HCT116 (cell line): Measurements from ENCODE around the gene OR10P1. TPM values are rescaled to one million over a fixed set of nuclear protein-coding genes. Genes with fewer than 3 reads are reported as not detected.

Source experiments
- ATAC-seq: fragments of 200-7000 bp; cut with Tn5 transposase; 2 replicates; pipeline ENCODE4 v1.9.1; 2020; ENCODE audit warnings: mild to moderate bottlenecking, moderate library complexity
- BruUV-seq: library from RNA; stranded (reverse); fragments of 400-500 nt; replicated peaks from 2 replicates; lab custom pipeline; 2021; lab: Mats Ljungman, UMichigan
- CTCF ChIA-PET: fragments of 300-600 bp; sonication (Branson Sonifier 250); formaldehyde crosslinking; loops from one replicate; lab custom pipeline; 2021; ENCODE audit warnings: antibody characterized with exemption; lab: Charles Lee
- POLR2A ChIA-PET: fragments of 300-600, 350-600 bp; sonication (Branson Sonifier 250); formaldehyde crosslinking; loops from one replicate; lab custom pipeline; 2021; ENCODE audit warnings: antibody characterized with exemption; lab: Charles Lee
- RAD21 ChIA-PET, 2 experiments: fragments of 300-600 bp; sonication (Branson Sonifier 250); formaldehyde crosslinking; loops; one replicate each; lab custom pipeline; 2023; ENCODE audit warnings: low total read pairs in 2 of 2; ENCODE audit not compliant: uncharacterized antibody in 2 of 2, unreplicated experiment in 2 of 2, low non-redundant PET in 1 of 2; lab: Charles Lee
- DNase-seq: peaks from one replicate; pipeline ENCODE4 v3.0.0-alpha.2; 2010; ENCODE audit warnings: low read depth, low spot score
- H2AFZ ChIP-seq: fragments of 200-600 bp; shearing (Covaris generic), sonication (generic); 2 replicates; pipeline ENCODE4 v1.6.1; 2017; ENCODE audit warnings: low read depth, mixed run types, mixed read lengths, antibody characterized with exemption, low read length; ENCODE audit not compliant: poor library complexity, severe bottlenecking
- H3K27ac ChIP-seq: 2 replicates; pipeline ENCODE4 v1.5.1; 2012; ENCODE audit warnings: low read depth, low read length
- H3K27me3 ChIP-seq: fragments of 200-600 bp; sonication (generic); 2 replicates; pipeline ENCODE4 v1.6.1; 2016; ENCODE audit warnings: mixed run types, low read length, mixed read lengths; ENCODE audit not compliant: insufficient read depth
- H3K36me3 ChIP-seq, 2 experiments: fragments of 200-500 bp in 1 of 2; fragments of 200-600 bp in 1 of 2; sonication (Bioruptor generic) in 1 of 2; sonication (generic) in 1 of 2; 2 replicates each; pipeline versions ENCODE4 v1.5.1 to v1.6.1; 2014 to 2016; ENCODE audit warnings: low read length in 2 of 2, inconsistent platforms in 1 of 2, mixed read lengths in 1 of 2, mixed run types in 1 of 2; ENCODE audit not compliant: insufficient read depth in 2 of 2, control insufficient read depth in 1 of 2
- H3K4me1 ChIP-seq, 2 experiments: fragments of 200-600 bp in 1 of 2; sonication (generic) in 1 of 2; 2 replicates each; pipeline versions ENCODE4 v1.5.1 to v1.6.1; 2012 to 2017; ENCODE audit warnings: low read length in 2 of 2, inconsistent platforms in 1 of 2, mild to moderate bottlenecking in 1 of 2, mixed read lengths in 1 of 2, mixed run types in 1 of 2, moderate library complexity in 1 of 2; ENCODE audit not compliant: insufficient read depth in 2 of 2, control insufficient read depth in 1 of 2
- H3K4me2 ChIP-seq: fragments of 200-600 bp; sonication (generic); 2 replicates; pipeline ENCODE4 v1.6.1; 2017; ENCODE audit warnings: mixed run types, low read length, mixed read lengths
- H3K4me3 ChIP-seq, 2 experiments: fragments of 200-600 bp in 1 of 2; sonication (generic) in 1 of 2; replicated peaks in 1 of 2; 2 replicates each; pipeline ENCODE4 v1.5.1; 2011 to 2016; ENCODE audit warnings: low read length in 2 of 2, control low read depth in 1 of 2, low read depth in 1 of 2, mild to moderate bottlenecking in 1 of 2, mixed read lengths in 1 of 2, mixed run types in 1 of 2
- H3K79me2 ChIP-seq: fragments of 200-600 bp; sonication (generic); 2 replicates; pipeline ENCODE4 v1.6.1; 2017; ENCODE audit warnings: mild to moderate bottlenecking, mixed run types, low read length, moderate library complexity, mixed read lengths; ENCODE audit not compliant: insufficient read depth
- H3K9ac ChIP-seq: fragments of 200-600 bp; sonication (generic); 2 replicates; pipeline ENCODE4 v1.6.1; 2016; ENCODE audit warnings: low read length, mixed read lengths
- H3K9me2 ChIP-seq: fragments of 200-600 bp; sonication (generic), shearing (Covaris generic); 2 replicates; pipeline ENCODE4 v1.6.1; 2017; ENCODE audit warnings: mixed run types, mild to moderate bottlenecking, moderate library complexity; ENCODE audit not compliant: insufficient read depth
- H3K9me3 ChIP-seq, 2 experiments: fragments of 200-500 bp in 1 of 2; fragments of 200-600 bp in 1 of 2; sonication (Bioruptor generic) in 1 of 2; sonication (generic) in 1 of 2; 2 replicates each; pipeline ENCODE4 v1.6.1; 2014 to 2017; ENCODE audit warnings: low read length in 2 of 2, mixed read lengths in 2 of 2, inconsistent platforms in 1 of 2, low read depth in 1 of 2, mild to moderate bottlenecking in 1 of 2, mixed run types in 1 of 2, moderate library complexity in 1 of 2; ENCODE audit not compliant: control insufficient read depth in 1 of 2, insufficient read depth in 1 of 2
- H4K20me1 ChIP-seq: fragments of 200-600 bp; sonication (generic), shearing (Covaris generic); 2 replicates; pipeline ENCODE4 v1.6.1; 2017; ENCODE audit warnings: mixed run types, mild to moderate bottlenecking, moderate library complexity; ENCODE audit not compliant: insufficient read depth
- ATF3 ChIP-seq: IDR thresholded peaks from 2 replicates; pipeline ENCODE4 v1.6.1; 2012
- CBX3 ChIP-seq: IDR thresholded peaks from 2 replicates; pipeline ENCODE4 v1.6.1; 2012; ENCODE audit warnings: low read depth
- CEBPB ChIP-seq: IDR thresholded peaks from 2 replicates; pipeline ENCODE4 v1.6.1; 2012; ENCODE audit warnings: low read depth
- EGR1 ChIP-seq: IDR thresholded peaks from 2 replicates; pipeline ENCODE4 v1.6.1; 2012; ENCODE audit warnings: low read depth
- ELF1 ChIP-seq: IDR thresholded peaks from 2 replicates; pipeline ENCODE4 v1.6.1; 2012; ENCODE audit warnings: low read depth, borderline replicate concordance
- EZH2 ChIP-seq: fragments of 200-600 bp; sonication (generic); IDR thresholded peaks from 2 replicates; pipeline ENCODE4 v1.6.1; 2017; ENCODE audit warnings: antibody characterized with exemption, mixed run types
- EZH2phosphoT487 ChIP-seq: fragments of 200-600 bp; IDR thresholded peaks from 2 replicates; pipeline ENCODE4 v1.6.1; 2018; ENCODE audit warnings: antibody characterized with exemption, borderline replicate concordance
- FOSL1 ChIP-seq: IDR thresholded peaks from 2 replicates; pipeline ENCODE4 v1.6.1; 2012; ENCODE audit warnings: low read depth
- JUND ChIP-seq: IDR thresholded peaks from 2 replicates; pipeline ENCODE4 v1.6.1; 2012
- POLR2A ChIP-seq: IDR thresholded peaks from 2 replicates; pipeline ENCODE4 v1.7.0; 2011; ENCODE audit warnings: borderline replicate concordance; ENCODE audit not compliant: insufficient read depth, insufficient read length; ENCODE audit errors: extremely low read depth
- POLR2AphosphoS5 ChIP-seq: IDR thresholded peaks from 2 replicates; pipeline ENCODE4 v1.6.1; 2011; ENCODE audit warnings: mild to moderate bottlenecking, low read depth, low read length, moderate library complexity
- RAD21 ChIP-seq: IDR thresholded peaks from 2 replicates; pipeline ENCODE4 v1.6.1; 2012; ENCODE audit warnings: low read depth, mild to moderate bottlenecking
- SIN3A ChIP-seq: IDR thresholded peaks from 2 replicates; pipeline ENCODE4 v1.6.1; 2012; ENCODE audit warnings: low read depth
- SP1 ChIP-seq: IDR thresholded peaks from 2 replicates; pipeline ENCODE4 v1.6.1; 2012; ENCODE audit warnings: low read depth
- SRF ChIP-seq: IDR thresholded peaks from 2 replicates; pipeline ENCODE4 v1.6.1; 2012; ENCODE audit warnings: low read depth
- TCF7L2 ChIP-seq: IDR thresholded peaks from 2 replicates; pipeline ENCODE4 v1.7.0; 2011; ENCODE audit warnings: borderline replicate concordance, inconsistent platforms; ENCODE audit not compliant: insufficient read depth, insufficient read length; ENCODE audit errors: extremely low read depth
- YY1 ChIP-seq: IDR thresholded peaks from 2 replicates; pipeline ENCODE4 v1.6.1; 2011; ENCODE audit warnings: low read length, low read depth, moderate library complexity, mild to moderate bottlenecking; ENCODE audit not compliant: insufficient replicate concordance; ENCODE audit errors: extremely low read depth
- ZFX ChIP-seq: fragments of 450-650 bp; IDR thresholded peaks from 2 replicates; pipeline ENCODE4 v1.6.1; 2017
- ZNF274 ChIP-seq: fragments of 200-500 bp; sonication (Bioruptor generic); IDR thresholded peaks from 2 replicates; pipeline ENCODE4 v1.6.1; 2014; ENCODE audit warnings: mild to moderate bottlenecking, low read depth, low read length, inconsistent platforms
- intact Hi-C: fragments of 100-400 bp; cut with micrococcal nuclease; formaldehyde crosslinking; loops from 2 replicates; pipeline ENCODE4 v1.10.0; 2022
- total RNA-seq: library from RNA; stranded (reverse); gene quantifications from one replicate; pipeline ENCODE4 v1.2.1, GENCODE V29; 2021; ENCODE audit not compliant: unreplicated experiment
- TF ChIP-seq, protein P1 (sequence below), 3 experiments: fragments of 200-600 bp in 1 of 3; sonication (generic) in 1 of 3; IDR thresholded peaks in 2 of 3; conservative IDR thresholded peaks in 1 of 3; 2 replicates each; pipeline ENCODE4 v1.5.1; 2012 to 2017; ENCODE audit warnings: low read depth in 2 of 3, low read length in 2 of 3, antibody characterized with exemption in 1 of 3, borderline replicate concordance in 1 of 3, control low read depth in 1 of 3, mild to moderate bottlenecking in 1 of 3, mixed read lengths in 1 of 3, mixed run types in 1 of 3, moderate library complexity in 1 of 3; ENCODE audit not compliant: insufficient read depth in 1 of 3
- TF ChIP-seq, protein P2 (sequence below): IDR thresholded peaks from 2 replicates; pipeline ENCODE4 v1.6.1; 2011; ENCODE audit warnings: mild to moderate bottlenecking, low read length, moderate library complexity; ENCODE audit not compliant: insufficient replicate concordance; ENCODE audit errors: extremely low read depth
- TF ChIP-seq, protein P3 (sequence below): IDR thresholded peaks from 2 replicates; pipeline ENCODE4 v1.6.1; 2012

OR10P1 gene
- total RNA-seq, 1 experiment from 2014 or later, result not detected

- H3K9me3 ChIP-seq, result no peaks in the 10 kb centered on the region
- peak overlapping the region; percentile 72 for H3K9ac ChIP-seq
- no peaks in the 10 kb centered on the region for H3K27me3 ChIP-seq
- no peaks in the 10 kb centered on the region for H3K36me3 ChIP-seq
- H3K79me2 ChIP-seq, result 0 out of 2 replicates have a peak, but pooled peaks cover 5% of the 10 kb centered on the region
- intact Hi-C loops, result loop anchor here (1.0 kb wide), 4 partner anchors 35 to 56 kb away; partner anchors contain the start of gene BLOC1S1
- BruUV-seq, result TSS peak; percentile 56
- ATAC-seq (peak; percentile 87), DNase-seq (peak; percentile 87)
- peak overlapping the region; percentile 90 for H2AFZ ChIP-seq
- H3K9me2 ChIP-seq, result no peaks in the 10 kb centered on the region
- H3K4me2 ChIP-seq, result peak overlapping the region; percentile 93
- peak overlapping the region; percentile 77 for H3K27ac ChIP-seq
- ChIA-PET RAD21 (interaction anchor here (0.8 to 1.3 kb wide), 6 partner anchors 35 to 57 kb away, joined by 3 to 10 read pairs (median 4); no protein-coding TSS in a partner anchor), CTCF (interaction anchor here (0.6 to 3.1 kb wide), 17 partner anchors 8 to 1443 kb away, joined by 3 to 21 read pairs (median 7); partner anchors contain the start of genes BLOC1S1, CD63, RAB5B and RDH5), POLR2A (interaction anchor here (0.6 to 1.4 kb wide), 6 partner anchors 12 to 622 kb away, joined by 3 to 5 read pairs (median 4); partner anchors contain the start of gene CD63)
- H4K20me1 ChIP-seq, result no peaks in the 10 kb centered on the region
- H3K4me1 ChIP-seq, result peaks cover 9 to 27% of the 10 kb centered on the region in 2 experiments
- peak overlapping the region; percentile 77 to 78 for H3K4me3 ChIP-seq
- no peak for TF ChIP-seq ATF3
- TF ChIP-seq CBX3, result 0 out of 2 replicates have a peak, but pooled peaks have one; percentile 78
- peak; percentile 99 for TF ChIP-seq EGR1
- TF ChIP-seq, protein P1, sequence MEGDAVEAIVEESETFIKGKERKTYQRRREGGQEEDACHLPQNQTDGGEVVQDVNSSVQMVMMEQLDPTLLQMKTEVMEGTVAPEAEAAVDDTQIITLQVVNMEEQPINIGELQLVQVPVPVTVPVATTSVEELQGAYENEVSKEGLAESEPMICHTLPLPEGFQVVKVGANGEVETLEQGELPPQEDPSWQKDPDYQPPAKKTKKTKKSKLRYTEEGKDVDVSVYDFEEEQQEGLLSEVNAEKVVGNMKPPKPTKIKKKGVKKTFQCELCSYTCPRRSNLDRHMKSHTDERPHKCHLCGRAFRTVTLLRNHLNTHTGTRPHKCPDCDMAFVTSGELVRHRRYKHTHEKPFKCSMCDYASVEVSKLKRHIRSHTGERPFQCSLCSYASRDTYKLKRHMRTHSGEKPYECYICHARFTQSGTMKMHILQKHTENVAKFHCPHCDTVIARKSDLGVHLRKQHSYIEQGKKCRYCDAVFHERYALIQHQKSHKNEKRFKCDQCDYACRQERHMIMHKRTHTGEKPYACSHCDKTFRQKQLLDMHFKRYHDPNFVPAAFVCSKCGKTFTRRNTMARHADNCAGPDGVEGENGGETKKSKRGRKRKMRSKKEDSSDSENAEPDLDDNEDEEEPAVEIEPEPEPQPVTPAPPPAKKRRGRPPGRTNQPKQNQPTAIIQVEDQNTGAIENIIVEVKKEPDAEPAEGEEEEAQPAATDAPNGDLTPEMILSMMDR (IDR thresholded peaks at IDR 0.05 in 2 of 3, conservative IDR thresholded peaks at IDR 0.05 in 1 of 3; ENCODE audit: borderline replicate concordance in 1 of 3, insufficient read depth in 1 of 3, low read depth in 2 of 3, low read length in 2 of 3), result peak; percentile 59 to 74 (median 62)
- no peak for TF ChIP-seq ZFX
- TF ChIP-seq YY1, result peak; percentile 41
- TF ChIP-seq JUND, result no peak
- TF ChIP-seq POLR2A, result peak; percentile 23
- TF ChIP-seq CEBPB, result no peak
- no peak for TF ChIP-seq ZNF274
- TF ChIP-seq SIN3A, result peak; percentile 69
- no peak for TF ChIP-seq ELF1
- peak; percentile 62 for TF ChIP-seq RAD21
- no peak for TF ChIP-seq EZH2
- peak; percentile 46 for TF ChIP-seq TCF7L2
- TF ChIP-seq SRF, result no peak
- TF ChIP-seq FOSL1, result peak; percentile 32; the same call in 1 of the 2 replicates
- TF ChIP-seq EZH2phosphoT487, result no peak
- TF ChIP-seq, protein P2, sequence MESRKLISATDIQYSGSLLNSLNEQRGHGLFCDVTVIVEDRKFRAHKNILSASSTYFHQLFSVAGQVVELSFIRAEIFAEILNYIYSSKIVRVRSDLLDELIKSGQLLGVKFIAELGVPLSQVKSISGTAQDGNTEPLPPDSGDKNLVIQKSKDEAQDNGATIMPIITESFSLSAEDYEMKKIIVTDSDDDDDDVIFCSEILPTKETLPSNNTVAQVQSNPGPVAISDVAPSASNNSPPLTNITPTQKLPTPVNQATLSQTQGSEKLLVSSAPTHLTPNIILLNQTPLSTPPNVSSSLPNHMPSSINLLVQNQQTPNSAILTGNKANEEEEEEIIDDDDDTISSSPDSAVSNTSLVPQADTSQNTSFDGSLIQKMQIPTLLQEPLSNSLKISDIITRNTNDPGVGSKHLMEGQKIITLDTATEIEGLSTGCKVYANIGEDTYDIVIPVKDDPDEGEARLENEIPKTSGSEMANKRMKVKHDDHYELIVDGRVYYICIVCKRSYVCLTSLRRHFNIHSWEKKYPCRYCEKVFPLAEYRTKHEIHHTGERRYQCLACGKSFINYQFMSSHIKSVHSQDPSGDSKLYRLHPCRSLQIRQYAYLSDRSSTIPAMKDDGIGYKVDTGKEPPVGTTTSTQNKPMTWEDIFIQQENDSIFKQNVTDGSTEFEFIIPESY, result no peak
- TF ChIP-seq, protein P3, sequence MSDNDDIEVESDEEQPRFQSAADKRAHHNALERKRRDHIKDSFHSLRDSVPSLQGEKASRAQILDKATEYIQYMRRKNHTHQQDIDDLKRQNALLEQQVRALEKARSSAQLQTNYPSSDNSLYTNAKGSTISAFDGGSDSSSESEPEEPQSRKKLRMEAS, result peak; percentile 50; the same call in 1 of the 2 replicates
- peak; percentile 73 for TF ChIP-seq POLR2AphosphoS5
- peak; percentile 59 for TF ChIP-seq SP1
Measured at GRCh38 chr12:55681142-55682077, 44.7 kb downstream of the OR10P1 start.
